Loucy (cell line): ENCODE measurements around the gene IFT81.

Experiments used
- H2AFZ ChIP-seq: fragments of 200-600 bp; sonication (generic); 2 replicates; pipeline ENCODE4 v1.6.0; 2016; ENCODE audit warnings: antibody characterized with exemption, mild to moderate bottlenecking, low read length, moderate library complexity
- H3F3A ChIP-seq: fragments of 200-600 bp; 2 replicates; pipeline ENCODE4 v1.6.0; 2016; ENCODE audit warnings: antibody characterized with exemption, low read depth, mild to moderate bottlenecking
- H3K27me3 ChIP-seq: fragments of 200-600 bp; sonication (generic); 2 replicates; pipeline ENCODE4 v1.6.1; 2014; ENCODE audit warnings: low read length, mild to moderate bottlenecking; ENCODE audit not compliant: insufficient read depth, poor library complexity, severe bottlenecking
- H3K36me3 ChIP-seq: fragments of 200-600 bp; sonication (generic); 2 replicates; pipeline ENCODE4 v1.6.1; 2016; ENCODE audit warnings: low read length; ENCODE audit not compliant: insufficient read depth
- H3K4me1 ChIP-seq: fragments of 200-600 bp; sonication (generic); 2 replicates; pipeline ENCODE4 v1.5.1; 2014; ENCODE audit warnings: low read length, mild to moderate bottlenecking; ENCODE audit not compliant: insufficient read depth, poor library complexity, severe bottlenecking
- H3K4me2 ChIP-seq: fragments of 200-600 bp; sonication (generic); 2 replicates; pipeline ENCODE4 v1.6.0; 2014; ENCODE audit warnings: antibody characterized with exemption, low read length, low read depth, mild to moderate bottlenecking; ENCODE audit not compliant: poor library complexity, severe bottlenecking
- H3K4me3 ChIP-seq: fragments of 200-600 bp; sonication (generic); 2 replicates; pipeline ENCODE4 v1.5.1; 2014; ENCODE audit warnings: low read length, mild to moderate bottlenecking, mixed read lengths; ENCODE audit not compliant: poor library complexity, severe bottlenecking
- H3K79me2 ChIP-seq: fragments of 200-600 bp; sonication (generic); 2 replicates; pipeline ENCODE4 v1.6.1; 2014; ENCODE audit warnings: low read length; ENCODE audit not compliant: insufficient read depth
- H3K9ac ChIP-seq: fragments of 200-600 bp; sonication (generic); 2 replicates; pipeline ENCODE4 v1.6.0; 2014; ENCODE audit warnings: mild to moderate bottlenecking, low read depth, low read length, moderate library complexity; ENCODE audit not compliant: poor library complexity, severe bottlenecking
- H3K9me2 ChIP-seq: fragments of 200-600 bp; sonication (generic); replicated peaks from 2 replicates; pipeline ENCODE4 v1.6.1; 2016; ENCODE audit warnings: low read depth, low read length, mixed read lengths
- H3K9me3 ChIP-seq: fragments of 200-600 bp; sonication (generic); 2 replicates; pipeline ENCODE4 v1.6.1; 2014; ENCODE audit warnings: mild to moderate bottlenecking, antibody characterized with exemption, low read length, low read depth; ENCODE audit not compliant: insufficient read depth
- H4K20me1 ChIP-seq: fragments of 200-600 bp; sonication (generic); 2 replicates; pipeline ENCODE4 v1.6.0; 2014; ENCODE audit warnings: antibody characterized with exemption, low read length, mild to moderate bottlenecking; ENCODE audit not compliant: insufficient read depth, poor library complexity, severe bottlenecking
- EZH2phosphoT487 ChIP-seq: fragments of 200-600 bp; IDR thresholded peaks from 2 replicates; pipeline ENCODE4 v1.6.1; 2018; ENCODE audit warnings: antibody characterized with exemption, mild to moderate bottlenecking, moderate library complexity, borderline replicate concordance
- TF ChIP-seq, protein P1 (sequence below): fragments of 200-600 bp; sonication (generic); conservative IDR thresholded peaks from 2 replicates; pipeline ENCODE4 v1.5.1; 2014; ENCODE audit warnings: mild to moderate bottlenecking, antibody characterized with exemption, low read length

Gene IFT81

GRCh38 chr12:110244829-110245228 lies 120.7 kb downstream of the IFT81 start:
- no peak overlapping the region for H3K4me2 ChIP-seq
- H3K79me2 ChIP-seq, result no peaks in the 10 kb centered on the region
- H3K4me1 ChIP-seq, result no peaks in the 10 kb centered on the region
- H3K36me3 ChIP-seq, result no peaks in the 10 kb centered on the region
- H3K9me2 ChIP-seq, result no peaks in the 10 kb centered on the region
- H3F3A ChIP-seq, result no peaks in the 10 kb centered on the region
- TF ChIP-seq EZH2phosphoT487, result no peak
- TF ChIP-seq, protein P1, sequence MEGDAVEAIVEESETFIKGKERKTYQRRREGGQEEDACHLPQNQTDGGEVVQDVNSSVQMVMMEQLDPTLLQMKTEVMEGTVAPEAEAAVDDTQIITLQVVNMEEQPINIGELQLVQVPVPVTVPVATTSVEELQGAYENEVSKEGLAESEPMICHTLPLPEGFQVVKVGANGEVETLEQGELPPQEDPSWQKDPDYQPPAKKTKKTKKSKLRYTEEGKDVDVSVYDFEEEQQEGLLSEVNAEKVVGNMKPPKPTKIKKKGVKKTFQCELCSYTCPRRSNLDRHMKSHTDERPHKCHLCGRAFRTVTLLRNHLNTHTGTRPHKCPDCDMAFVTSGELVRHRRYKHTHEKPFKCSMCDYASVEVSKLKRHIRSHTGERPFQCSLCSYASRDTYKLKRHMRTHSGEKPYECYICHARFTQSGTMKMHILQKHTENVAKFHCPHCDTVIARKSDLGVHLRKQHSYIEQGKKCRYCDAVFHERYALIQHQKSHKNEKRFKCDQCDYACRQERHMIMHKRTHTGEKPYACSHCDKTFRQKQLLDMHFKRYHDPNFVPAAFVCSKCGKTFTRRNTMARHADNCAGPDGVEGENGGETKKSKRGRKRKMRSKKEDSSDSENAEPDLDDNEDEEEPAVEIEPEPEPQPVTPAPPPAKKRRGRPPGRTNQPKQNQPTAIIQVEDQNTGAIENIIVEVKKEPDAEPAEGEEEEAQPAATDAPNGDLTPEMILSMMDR, result no peak
- no peak overlapping the region for H3K4me3 ChIP-seq
- no peak overlapping the region for H3K9ac ChIP-seq
- H3K27me3 ChIP-seq, result no peaks in the 10 kb centered on the region
- no peaks in the 10 kb centered on the region for H4K20me1 ChIP-seq
- no peaks in the 10 kb centered on the region for H3K9me3 ChIP-seq
- H2AFZ ChIP-seq, result no peak overlapping the region

GRCh38 chr12:110245369-110245772 lies 121.2 kb downstream of the IFT81 start:
- no peaks in the 10 kb centered on the region for H3K79me2 ChIP-seq
- H3K9ac ChIP-seq, result no peak overlapping the region
- H3K4me1 ChIP-seq, result no peaks in the 10 kb centered on the region
- no peaks in the 10 kb centered on the region for H3K9me2 ChIP-seq
- H4K20me1 ChIP-seq, result no peaks in the 10 kb centered on the region
- H3K9me3 ChIP-seq, result no peaks in the 10 kb centered on the region
- H3K4me3 ChIP-seq, result no peak overlapping the region
- no peaks in the 10 kb centered on the region for H3K27me3 ChIP-seq
- no peaks in the 10 kb centered on the region for H3K36me3 ChIP-seq
- TF ChIP-seq EZH2phosphoT487, result no peak
- TF ChIP-seq, protein P1, result peak; percentile 78
- H3K4me2 ChIP-seq, result no peak overlapping the region
- no peak overlapping the region for H2AFZ ChIP-seq
- no peaks in the 10 kb centered on the region for H3F3A ChIP-seq

GRCh38 chr12:110246636-110247339 lies 122.6 kb downstream of the IFT81 start:
- H3K4me2 ChIP-seq, result no peak overlapping the region
- H3K4me3 ChIP-seq, result no peak overlapping the region
- H2AFZ ChIP-seq, result no peak overlapping the region

More at GRCh38 chr12:110246636-110247339, 122.6 kb downstream of the IFT81 start:
- Histone ChIP-seq H3K36me3 (no peaks in the 10 kb centered on the region), H3F3A (no peaks in the 10 kb centered on the region), H4K20me1 (no peaks in the 10 kb centered on the region), H3K27me3 (no peaks in the 10 kb centered on the region), H3K79me2 (no peaks in the 10 kb centered on the region), H3K9ac (no peak overlapping the region), H3K4me1 (no peaks in the 10 kb centered on the region), H3K9me3 (no peaks in the 10 kb centered on the region), H3K9me2 (no peaks in the 10 kb centered on the region)
- no peak for TF ChIP-seq EZH2phosphoT487
- TF ChIP-seq, protein P1, result no peak
